ENCODE measurements around the gene KRTAP23-1.

Gene KRTAP23-1

DNA sequence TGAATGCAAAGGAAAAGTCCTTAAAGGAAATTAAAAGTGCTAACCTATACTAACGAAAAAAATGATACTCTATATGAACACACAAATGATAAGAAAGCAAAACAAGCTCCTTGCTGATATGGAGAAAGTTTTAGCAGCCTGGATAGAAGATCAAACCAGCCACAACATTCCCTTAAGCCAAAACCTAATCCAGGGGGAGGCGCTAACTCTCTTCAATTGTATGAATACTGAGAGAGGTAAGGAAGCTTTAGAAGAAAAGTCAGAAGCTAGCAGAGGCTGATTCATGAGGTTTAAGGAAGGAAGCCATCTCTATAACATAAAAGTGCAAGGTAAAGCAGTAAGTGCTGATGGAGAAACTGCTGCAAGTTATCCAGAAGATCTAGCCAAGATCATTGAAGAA lies 3.4 kb downstream of the KRTAP23-1 start:
- Histone ChIP-seq H3K4me3 (ENCODE audit: low read depth in 1 of 5, low read length in 5 of 5) (no peak overlapping the region), H3K9ac (ENCODE audit: low read length in 5 of 5) (no peak overlapping the region), H3K4me1 (ENCODE audit: control insufficient read depth in 5 of 5, insufficient read depth in 5 of 5, low read length in 5 of 5) (peaks cover 0 to 21% (median 6%) of the 10 kb centered on the region in 5 donors), H3K36me3 (ENCODE audit: control insufficient read depth in 5 of 5, insufficient read depth in 5 of 5, low read length in 5 of 5) (no peaks in the 10 kb centered on the region), H3K27me3 (ENCODE audit: control insufficient read depth in 5 of 5, insufficient read depth in 4 of 5, low read length in 5 of 5) (no peaks in the 10 kb centered on the region), H3K9me3 (ENCODE audit: control insufficient read depth in 5 of 5, low read length in 5 of 5) (peaks cover 0 to 3% (median 0%) of the 10 kb centered on the region in 5 donors), H3K27ac (ENCODE audit: low read depth, low read length) (no peak overlapping the region)

DNA sequence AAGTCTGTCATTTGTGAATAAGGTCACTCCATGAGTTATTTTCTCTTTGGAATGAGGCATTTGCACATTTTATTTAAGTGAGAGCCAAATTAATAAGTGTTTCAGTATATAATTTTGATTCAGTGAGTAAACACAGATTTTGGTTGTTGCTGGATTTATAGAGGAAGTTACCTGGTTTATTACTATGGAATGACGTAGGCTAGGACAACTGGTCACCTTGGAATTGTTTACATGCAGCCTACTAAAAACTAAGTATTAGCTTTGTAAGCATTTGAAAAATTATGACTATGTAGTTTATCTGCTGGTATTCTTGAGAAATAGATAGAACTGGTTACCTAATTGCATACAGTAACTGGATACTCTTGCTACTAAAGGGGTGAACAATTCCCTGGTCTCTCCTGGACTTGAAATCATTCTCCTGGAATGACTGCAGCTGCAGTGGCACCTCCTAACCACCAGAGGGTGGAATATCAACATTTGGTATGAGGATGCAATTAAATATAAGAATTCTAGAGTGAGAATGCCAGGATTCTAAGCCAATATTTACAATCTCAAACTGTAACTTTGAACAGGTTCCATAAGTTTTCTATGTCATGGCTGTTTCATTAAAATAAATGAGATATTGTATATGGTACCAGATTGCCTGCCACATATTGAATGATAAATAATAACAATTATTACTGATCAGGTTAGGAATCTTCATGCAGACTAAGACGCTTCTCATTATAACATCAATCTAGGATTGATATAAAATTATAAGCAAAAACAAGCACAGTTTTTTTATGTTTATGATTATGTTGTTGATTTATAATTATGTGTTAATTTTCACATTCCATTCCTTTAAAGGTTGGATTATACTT lies 7.5 kb downstream of the KRTAP23-1 start:
- no peaks in the 10 kb centered on the region for H3K36me3 ChIP-seq (ENCODE audit: control insufficient read depth in 5 of 5, insufficient read depth in 5 of 5, low read length in 5 of 5)
- peaks cover 0 to 3% (median 0%) of the 10 kb centered on the region in 5 donors for H3K9me3 ChIP-seq (ENCODE audit: control insufficient read depth in 5 of 5, low read length in 5 of 5)
- no peak overlapping the region for H3K4me3 ChIP-seq (ENCODE audit: low read depth in 1 of 5, low read length in 5 of 5)
- no peak overlapping the region for H3K9ac ChIP-seq (ENCODE audit: low read length in 5 of 5)
- H3K27ac ChIP-seq (ENCODE audit: low read depth, low read length): no peak overlapping the region
- H3K4me1 ChIP-seq (ENCODE audit: control insufficient read depth in 5 of 5, insufficient read depth in 5 of 5, low read length in 5 of 5): peaks cover 0 to 28% (median 12%) of the 10 kb centered on the region in 5 donors
- H3K27me3 ChIP-seq (ENCODE audit: control insufficient read depth in 5 of 5, insufficient read depth in 4 of 5, low read length in 5 of 5): no peaks in the 10 kb centered on the region

DNA sequence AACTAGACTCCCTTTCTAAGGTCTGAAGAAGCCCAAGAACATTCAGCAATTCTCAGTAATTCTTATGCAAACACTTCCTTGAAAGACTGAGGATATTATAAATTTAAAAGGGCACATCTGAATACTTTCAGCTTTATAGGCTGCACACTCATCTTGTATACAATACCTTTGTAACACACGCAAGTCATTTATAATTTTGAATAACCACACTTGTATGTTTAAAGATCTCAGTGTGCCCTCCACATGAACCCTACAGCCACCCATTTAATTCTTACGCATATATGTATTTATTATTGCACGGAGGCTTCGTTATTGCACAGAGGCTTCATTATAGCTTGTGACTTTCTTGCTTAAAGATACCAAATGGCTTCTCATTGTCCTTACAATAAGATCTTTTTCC lies 9.7 kb downstream of the KRTAP23-1 start:
- no peaks in the 10 kb centered on the region for H3K27me3 ChIP-seq (ENCODE audit: control insufficient read depth in 5 of 5, insufficient read depth in 4 of 5, low read length in 5 of 5)
- H3K36me3 ChIP-seq (ENCODE audit: control insufficient read depth in 5 of 5, insufficient read depth in 5 of 5, low read length in 5 of 5): no peaks in the 10 kb centered on the region
- no peaks in the 10 kb centered on the region for H3K9me3 ChIP-seq (ENCODE audit: control insufficient read depth in 5 of 5, low read length in 5 of 5)
- H3K27ac ChIP-seq (ENCODE audit: low read depth, low read length): no peak overlapping the region
- no peak overlapping the region for H3K9ac ChIP-seq (ENCODE audit: low read length in 5 of 5)
- peaks cover 0 to 28% (median 12%) of the 10 kb centered on the region in 5 donors for H3K4me1 ChIP-seq (ENCODE audit: control insufficient read depth in 5 of 5, insufficient read depth in 5 of 5, low read length in 5 of 5)
- H3K4me3 ChIP-seq (ENCODE audit: low read depth in 1 of 5, low read length in 5 of 5): no peak overlapping the region

DNA sequence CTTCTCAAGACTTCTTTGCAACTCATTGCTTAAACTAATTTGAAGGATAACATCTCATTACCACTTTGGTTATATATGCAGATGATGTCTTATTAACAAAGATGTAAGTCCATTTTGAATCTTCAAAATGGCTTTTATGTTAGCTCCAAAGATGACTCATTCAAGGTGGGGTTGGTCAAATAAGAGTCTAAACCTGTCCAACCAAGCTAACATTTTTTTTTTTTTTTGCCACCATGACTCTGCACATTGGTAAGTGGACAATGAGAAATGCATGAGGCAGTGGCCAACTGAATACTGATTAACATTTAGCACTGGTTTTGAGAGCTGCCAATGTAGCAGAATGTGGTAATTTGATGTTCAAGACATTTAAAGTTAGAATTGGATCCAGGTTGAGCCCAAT lies 10.6 kb downstream of the KRTAP23-1 start:
- Histone ChIP-seq H3K9ac (ENCODE audit: low read length in 5 of 5) (no peak overlapping the region), H3K4me3 (ENCODE audit: low read depth in 1 of 5, low read length in 5 of 5) (no peak overlapping the region)

DNA sequence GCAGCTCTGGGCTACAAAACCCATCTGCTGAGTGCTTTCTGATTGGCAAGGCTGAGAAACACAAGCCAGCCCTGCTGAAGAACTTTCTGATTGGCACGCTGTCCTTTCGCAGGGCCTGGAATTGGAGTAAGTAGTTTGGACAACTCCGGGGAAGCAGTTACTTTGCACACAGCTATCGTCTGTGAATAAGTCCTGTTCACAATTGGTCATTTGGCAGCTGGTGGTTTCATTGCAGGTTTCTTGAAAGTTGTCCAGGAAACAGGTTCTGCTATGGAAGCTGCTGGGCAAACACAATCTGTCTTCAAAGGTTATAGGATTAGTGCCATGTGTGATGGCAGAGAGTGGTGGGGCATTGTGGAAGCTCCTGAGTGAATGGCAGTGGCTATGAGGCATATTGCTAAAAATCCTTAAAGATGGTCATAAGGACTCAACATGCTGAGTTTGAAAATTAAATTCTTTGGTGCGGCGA lies 11.1 kb downstream of the KRTAP23-1 start, which contains the start of gene KRTAP27-1:
KRTAP27-1 (minus strand) TSS at position 419 of the 469 bp plus-strand sequence; CDS start at position 393, 26 bp downstream.
- Histone ChIP-seq H3K4me1 (ENCODE audit: control insufficient read depth in 5 of 5, insufficient read depth in 5 of 5, low read length in 5 of 5) (peaks cover 0 to 28% (median 12%) of the 10 kb centered on the region in 5 donors), H3K9ac (ENCODE audit: low read length in 5 of 5) (no peak within 1 kb of the TSS), H3K4me3 (ENCODE audit: low read depth in 1 of 5, low read length in 5 of 5) (no peak within 1 kb of the TSS), H3K9me3 (ENCODE audit: control insufficient read depth in 5 of 5, low read length in 5 of 5) (no peaks in the 10 kb centered on the region), H3K27ac (ENCODE audit: low read depth, low read length) (no peak within 1 kb of the TSS), H3K36me3 (ENCODE audit: control insufficient read depth in 5 of 5, insufficient read depth in 5 of 5, low read length in 5 of 5) (no peaks in the 10 kb centered on the region), H3K27me3 (ENCODE audit: control insufficient read depth in 5 of 5, insufficient read depth in 4 of 5, low read length in 5 of 5) (no peaks in the 10 kb centered on the region)

More for the DNA sequence above, 10.6 kb downstream of the KRTAP23-1 start:
- Histone ChIP-seq H3K27me3 (ENCODE audit: control insufficient read depth in 5 of 5, insufficient read depth in 4 of 5, low read length in 5 of 5) (no peaks in the 10 kb centered on the region), H3K4me1 (ENCODE audit: control insufficient read depth in 5 of 5, insufficient read depth in 5 of 5, low read length in 5 of 5) (peaks cover 0 to 28% (median 12%) of the 10 kb centered on the region in 5 donors), H3K9me3 (ENCODE audit: control insufficient read depth in 5 of 5, low read length in 5 of 5) (no peaks in the 10 kb centered on the region), H3K27ac (ENCODE audit: low read depth, low read length) (no peak overlapping the region), H3K36me3 (ENCODE audit: control insufficient read depth in 5 of 5, insufficient read depth in 5 of 5, low read length in 5 of 5) (no peaks in the 10 kb centered on the region)

DNA sequence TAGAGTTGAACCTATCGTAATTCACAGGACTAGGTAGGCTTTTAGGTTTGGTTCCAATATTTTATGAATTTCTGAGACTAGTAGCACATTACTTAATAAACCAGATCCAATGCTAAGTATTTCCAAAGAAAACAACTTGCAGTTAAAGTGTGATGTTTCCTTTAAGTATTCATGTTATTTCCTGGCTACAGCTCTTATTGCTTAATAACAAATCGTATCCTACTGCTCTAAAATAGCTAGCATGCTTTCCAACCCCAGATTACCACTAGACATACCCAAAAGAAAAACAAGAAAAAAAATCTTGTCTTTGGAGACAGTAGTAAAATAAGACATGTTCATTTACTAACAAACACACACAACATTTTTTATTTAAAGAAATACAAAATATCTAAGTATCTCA lies 11.8 kb downstream of the KRTAP23-1 start:
- H3K4me3 ChIP-seq (ENCODE audit: low read depth in 1 of 5, low read length in 5 of 5): no peak overlapping the region
- no peaks in the 10 kb centered on the region for H3K36me3 ChIP-seq (ENCODE audit: control insufficient read depth in 5 of 5, insufficient read depth in 5 of 5, low read length in 5 of 5)
- no peaks in the 10 kb centered on the region for H3K27me3 ChIP-seq (ENCODE audit: control insufficient read depth in 5 of 5, insufficient read depth in 4 of 5, low read length in 5 of 5)
- no peak overlapping the region for H3K9ac ChIP-seq (ENCODE audit: low read length in 5 of 5)
- no peak overlapping the region for H3K27ac ChIP-seq (ENCODE audit: low read depth, low read length)
- H3K9me3 ChIP-seq (ENCODE audit: control insufficient read depth in 5 of 5, low read length in 5 of 5): no peaks in the 10 kb centered on the region
- H3K4me1 ChIP-seq (ENCODE audit: control insufficient read depth in 5 of 5, insufficient read depth in 5 of 5, low read length in 5 of 5): peaks cover 0 to 28% (median 12%) of the 10 kb centered on the region in 5 donors

DNA sequence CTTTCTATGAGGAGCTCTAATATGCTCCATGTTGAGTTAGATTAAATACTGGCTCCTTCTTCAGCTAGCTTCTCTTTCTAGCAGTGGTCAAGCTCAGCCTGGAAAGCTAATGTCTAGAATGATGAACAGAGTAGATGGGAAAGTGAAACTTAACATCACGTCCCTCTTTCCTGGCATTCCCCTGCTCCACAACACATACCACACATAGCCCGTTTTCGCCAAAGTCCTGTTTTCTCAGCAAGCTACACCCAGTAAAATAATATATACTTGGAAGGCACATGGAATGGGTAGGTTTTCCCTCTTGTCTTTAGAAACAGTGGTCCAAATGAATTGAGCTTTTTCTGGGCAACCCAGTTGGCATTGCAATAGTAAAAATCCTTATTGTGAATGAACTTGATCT lies 14.7 kb downstream of the KRTAP23-1 start:
- Histone ChIP-seq H3K36me3 (ENCODE audit: control insufficient read depth in 5 of 5, insufficient read depth in 5 of 5, low read length in 5 of 5) (no peaks in the 10 kb centered on the region), H3K9ac (ENCODE audit: low read length in 5 of 5) (no peak overlapping the region), H3K27me3 (ENCODE audit: control insufficient read depth in 5 of 5, insufficient read depth in 4 of 5, low read length in 5 of 5) (no peaks in the 10 kb centered on the region), H3K4me3 (ENCODE audit: low read depth in 1 of 5, low read length in 5 of 5) (no peak overlapping the region), H3K4me1 (ENCODE audit: control insufficient read depth in 5 of 5, insufficient read depth in 5 of 5, low read length in 5 of 5) (peaks cover 0 to 22% (median 12%) of the 10 kb centered on the region in 5 donors), H3K27ac (ENCODE audit: low read depth, low read length) (no peak overlapping the region), H3K9me3 (ENCODE audit: control insufficient read depth in 5 of 5, low read length in 5 of 5) (no peaks in the 10 kb centered on the region)

DNA sequence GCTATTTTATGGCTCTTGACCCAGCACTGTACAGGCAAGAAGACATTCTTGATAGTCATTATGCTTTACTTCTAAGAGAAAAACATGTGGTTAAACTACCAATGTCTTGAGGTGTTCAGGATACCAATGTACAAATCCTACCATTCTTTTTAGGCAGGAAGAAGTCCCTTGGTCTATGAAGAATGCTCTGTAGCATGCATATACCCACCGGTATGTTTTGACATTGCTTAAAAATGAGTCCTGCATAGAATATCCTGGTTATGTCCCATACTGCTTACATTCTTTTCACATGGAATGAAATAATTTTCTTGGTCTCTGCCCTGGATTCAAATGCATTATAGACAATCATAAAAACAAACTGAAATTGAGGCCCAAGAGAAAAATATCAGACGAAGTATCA lies 15.7 kb downstream of the KRTAP23-1 start:
- no peaks in the 10 kb centered on the region for H3K9me3 ChIP-seq (ENCODE audit: control insufficient read depth in 5 of 5, low read length in 5 of 5)
- H3K36me3 ChIP-seq (ENCODE audit: control insufficient read depth in 5 of 5, insufficient read depth in 5 of 5, low read length in 5 of 5): no peaks in the 10 kb centered on the region
- no peak overlapping the region for H3K9ac ChIP-seq (ENCODE audit: low read length in 5 of 5)
- H3K27ac ChIP-seq (ENCODE audit: low read depth, low read length): no peak overlapping the region
- no peaks in the 10 kb centered on the region for H3K27me3 ChIP-seq (ENCODE audit: control insufficient read depth in 5 of 5, insufficient read depth in 4 of 5, low read length in 5 of 5)
- H3K4me3 ChIP-seq (ENCODE audit: low read depth in 1 of 5, low read length in 5 of 5): no peak overlapping the region
- peaks cover 0 to 14% (median 4%) of the 10 kb centered on the region in 5 donors for H3K4me1 ChIP-seq (ENCODE audit: control insufficient read depth in 5 of 5, insufficient read depth in 5 of 5, low read length in 5 of 5)

DNA sequence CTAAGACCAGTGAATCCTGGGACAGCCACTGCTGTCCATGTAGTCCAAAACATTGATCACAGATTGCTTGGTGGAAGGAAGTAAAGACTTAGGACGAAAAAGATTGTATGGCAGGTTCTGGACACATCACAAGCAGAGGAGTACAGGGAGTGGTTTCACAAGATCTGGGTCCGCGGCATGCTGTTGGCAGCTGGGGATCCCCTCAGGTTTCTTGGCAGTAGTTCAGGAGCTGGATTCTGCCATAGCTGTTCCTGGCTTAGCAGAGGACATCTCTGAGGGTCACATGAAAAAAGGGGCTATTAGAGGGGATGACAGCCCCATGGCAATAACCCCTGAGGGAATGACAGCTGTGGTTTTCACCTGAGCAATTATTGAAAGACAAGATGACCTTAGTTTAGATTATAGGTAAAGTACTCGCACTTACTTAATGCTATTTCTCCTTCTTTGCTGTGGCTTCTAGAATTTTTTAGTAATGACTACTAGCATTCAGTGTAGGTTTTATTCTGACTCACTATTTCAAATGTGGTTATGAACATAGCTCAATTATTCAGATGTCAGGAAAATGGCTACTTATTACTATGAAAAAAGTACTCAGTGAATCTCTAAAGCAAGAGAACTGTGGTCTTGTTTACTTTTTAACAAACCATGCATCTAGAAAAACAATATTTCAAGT lies 19.1 kb downstream of the KRTAP23-1 start:
- no peak overlapping the region for H3K27ac ChIP-seq (ENCODE audit: low read depth, low read length)
- no peak overlapping the region for H3K4me3 ChIP-seq (ENCODE audit: low read depth in 1 of 5, low read length in 5 of 5)
- no peak overlapping the region for H3K9ac ChIP-seq (ENCODE audit: low read length in 5 of 5)
- H3K27me3 ChIP-seq (ENCODE audit: control insufficient read depth in 5 of 5, insufficient read depth in 4 of 5, low read length in 5 of 5): no peaks in the 10 kb centered on the region
- H3K4me1 ChIP-seq (ENCODE audit: control insufficient read depth in 5 of 5, insufficient read depth in 5 of 5, low read length in 5 of 5): no peaks in the 10 kb centered on the region
- H3K9me3 ChIP-seq (ENCODE audit: control insufficient read depth in 5 of 5, low read length in 5 of 5): peaks cover 0 to 13% (median 8%) of the 10 kb centered on the region in 5 donors
- H3K36me3 ChIP-seq (ENCODE audit: control insufficient read depth in 5 of 5, insufficient read depth in 5 of 5, low read length in 5 of 5): no peaks in the 10 kb centered on the region

DNA sequence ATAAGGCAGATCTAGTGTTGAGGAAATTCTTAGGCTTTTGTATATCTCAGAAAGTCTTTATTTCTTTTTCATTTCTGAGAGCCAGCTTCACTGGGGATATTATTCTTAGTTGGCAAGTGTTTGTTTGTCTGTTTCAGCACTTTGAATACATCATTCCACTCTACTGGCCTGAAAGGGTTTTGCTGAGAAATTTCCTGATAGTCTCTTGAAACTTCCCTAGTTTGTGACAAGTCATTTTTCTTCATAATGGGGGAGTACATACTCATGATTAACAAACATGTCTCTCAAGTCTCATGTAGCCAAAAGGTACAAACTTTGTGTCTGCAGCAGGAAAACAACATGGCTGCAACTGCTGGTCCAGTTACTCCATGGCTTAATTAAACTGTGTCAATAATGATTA lies 22.0 kb downstream of the KRTAP23-1 start:
- Histone ChIP-seq H3K9me3 (ENCODE audit: control insufficient read depth in 5 of 5, low read length in 5 of 5) (peaks cover 0 to 13% (median 8%) of the 10 kb centered on the region in 5 donors), H3K4me1 (ENCODE audit: control insufficient read depth in 5 of 5, insufficient read depth in 5 of 5, low read length in 5 of 5) (no peaks in the 10 kb centered on the region), H3K9ac (ENCODE audit: low read length in 5 of 5) (no peak overlapping the region), H3K27ac (ENCODE audit: low read depth, low read length) (no peak overlapping the region), H3K36me3 (ENCODE audit: control insufficient read depth in 5 of 5, insufficient read depth in 5 of 5, low read length in 5 of 5) (no peaks in the 10 kb centered on the region), H3K27me3 (ENCODE audit: control insufficient read depth in 5 of 5, insufficient read depth in 4 of 5, low read length in 5 of 5) (no peaks in the 10 kb centered on the region), H3K4me3 (ENCODE audit: low read depth in 1 of 5, low read length in 5 of 5) (no peak overlapping the region)

Data from subcutaneous abdominal adipose tissue (tissue), 5 donors.